ENCODE results near the gene PCNX2.
A peak's percentile ranks its signal among the peaks of the same experiment; 100 is the strongest.

Gene PCNX2

GRCh38 chr1:233316473-233316872, 20.9 kb upstream of the PCNX2 start:
- H3K4me3 ChIP-seq (ENCODE audit: low read length), result no peak overlapping the region
- no peak for TF ChIP-seq CTCF (IDR thresholded peaks at IDR 0.05; ENCODE audit: insufficient read depth, low read depth, low read length, missing control alignments)
- no peak for DNase-seq (ENCODE audit: low read depth)

- no peak for TF ChIP-seq CTCF (IDR thresholded peaks at IDR 0.05; ENCODE audit: insufficient read depth, low read depth, low read length, missing control alignments)
- no peak for DNase-seq (ENCODE audit: low read depth)
- H3K4me3 ChIP-seq (ENCODE audit: low read length), result no peak overlapping the region
These were observed 20.3 kb upstream of the PCNX2 start for GRCh38 chr1:233315718-233316301.

GRCh38 chr1:233313434-233314155, 18.1 kb upstream of the PCNX2 start:
- no peak for DNase-seq (ENCODE audit: low read depth)
- TF ChIP-seq CTCF (IDR thresholded peaks at IDR 0.05; ENCODE audit: insufficient read depth, low read depth, low read length, missing control alignments), result no peak
- H3K4me3 ChIP-seq (ENCODE audit: low read length), result no peak overlapping the region

DNA sequence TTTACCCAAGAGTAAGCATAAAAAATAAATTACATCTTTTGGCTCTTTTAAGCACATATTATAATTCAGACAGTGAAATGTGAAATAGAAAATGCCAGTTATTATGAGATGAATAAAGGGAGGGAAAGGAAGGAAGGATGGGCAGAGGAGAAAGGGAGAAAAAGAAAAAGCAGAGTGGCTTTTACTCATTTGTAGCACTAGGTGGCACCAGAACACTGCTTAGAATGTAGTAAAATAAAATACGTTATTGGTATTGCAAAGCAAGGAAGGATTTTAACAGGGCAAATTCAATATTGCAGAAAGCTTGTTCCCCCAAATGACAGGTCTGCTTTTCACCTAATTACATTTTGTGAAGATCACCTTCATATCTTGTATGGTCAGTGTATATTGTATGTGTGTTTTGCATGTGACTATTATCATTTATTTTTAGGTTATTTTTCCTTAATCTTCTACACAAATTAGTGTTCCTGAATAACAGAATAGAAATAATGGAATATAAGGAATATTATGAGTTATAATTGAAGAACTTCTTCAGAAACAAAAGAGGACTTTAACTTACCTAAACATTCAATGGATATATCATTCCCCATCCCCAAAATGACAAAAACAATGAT, 9.1 kb upstream of the PCNX2 start:
- DNase-seq (ENCODE audit: low read depth), result peak; percentile 40
- peak; percentile 82 for TF ChIP-seq CTCF (IDR thresholded peaks at IDR 0.05; ENCODE audit: insufficient read depth, low read depth, low read length, missing control alignments)

GRCh38 chr1:233300326-233300725, 4.8 kb upstream of the PCNX2 start:
- no peak for TF ChIP-seq CTCF (IDR thresholded peaks at IDR 0.05; ENCODE audit: insufficient read depth, low read depth, low read length, missing control alignments)
- H3K4me3 ChIP-seq (ENCODE audit: low read length), result no peak overlapping the region
- DNase-seq (ENCODE audit: low read depth), result no peak

More for the DNA sequence above, 9.1 kb upstream of the PCNX2 start:
- H3K4me3 ChIP-seq (ENCODE audit: low read length), result no peak overlapping the region

DNA sequence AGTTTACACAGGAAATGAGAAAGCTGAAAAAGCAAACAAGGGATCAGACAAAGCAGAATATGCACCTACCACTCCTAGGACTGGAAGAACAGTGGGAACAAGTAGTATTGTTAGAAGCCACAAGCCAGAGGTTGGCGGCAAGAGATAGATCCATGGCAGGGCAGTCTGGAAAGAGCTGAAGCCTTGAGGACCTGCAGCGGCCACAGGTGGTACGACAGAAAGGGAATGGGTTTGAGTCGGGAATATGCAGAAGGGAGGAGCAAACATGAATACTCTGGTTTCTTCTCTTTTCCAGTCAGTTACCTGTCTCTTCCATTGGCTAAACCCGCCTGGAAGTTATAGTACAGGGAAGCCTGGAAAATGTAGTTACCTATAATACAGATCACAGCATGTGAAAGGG, 3.9 kb upstream of the PCNX2 start:
- H3K4me3 ChIP-seq (ENCODE audit: low read length), result no peak overlapping the region
- TF ChIP-seq CTCF (IDR thresholded peaks at IDR 0.05; ENCODE audit: insufficient read depth, low read depth, low read length, missing control alignments), result no peak
- DNase-seq (ENCODE audit: low read depth), result no peak

Measured in epithelial cell of esophagus (primary cell).